OCI-LY7 (cell line): ENCODE data around the gene INSYN2A. TPM values are rescaled to one million over a fixed set of nuclear protein-coding genes. Genes with fewer than 3 reads are reported as not detected.

ENCODE experiments used
- BruUV-seq: library from RNA; stranded (reverse); fragments of 400-500 nt; replicated peaks from 2 replicates; lab custom pipeline; 2021; lab: Mats Ljungman, UMichigan
- CTCF ChIA-PET: fragments of 300-600 bp; sonication (Branson Sonifier 250); formaldehyde crosslinking; loops from one replicate; lab custom pipeline; 2022; ENCODE audit warnings: antibody characterized with exemption; ENCODE audit not compliant: unreplicated experiment; lab: Charles Lee
- POLR2A ChIA-PET: fragments of 300-600 bp; sonication (Branson Sonifier 250); formaldehyde crosslinking; loops from one replicate; lab custom pipeline; 2022; ENCODE audit warnings: antibody characterized with exemption; lab: Charles Lee
- DNase-seq: peaks from one replicate; pipeline ENCODE4 v3.0.0-alpha.2; 2015; ENCODE audit warnings: low spot score
- H2AFZ ChIP-seq: fragments of 200-600 bp; sonication (generic), shearing (Covaris generic); 2 replicates; pipeline ENCODE4 v1.6.1; 2014; ENCODE audit warnings: mild to moderate bottlenecking, antibody characterized with exemption, low read length, moderate library complexity
- H3K27ac ChIP-seq: fragments of 200-600 bp; sonication (generic); 2 replicates; pipeline ENCODE4 v1.5.1; 2014; ENCODE audit warnings: mixed run types, low read depth, mild to moderate bottlenecking, moderate library complexity, low read length, inconsistent platforms; ENCODE audit not compliant: poor library complexity, severe bottlenecking
- H3K36me3 ChIP-seq: fragments of 200-600 bp; sonication (generic); 2 replicates; pipeline ENCODE4 v1.6.1; 2014; ENCODE audit warnings: mild to moderate bottlenecking, antibody characterized with exemption, low read length, moderate library complexity, mixed read lengths; ENCODE audit not compliant: insufficient read depth
- H3K4me1 ChIP-seq: fragments of 200-600 bp; sonication (generic); 2 replicates; pipeline ENCODE4 v1.5.1; 2014; ENCODE audit warnings: mild to moderate bottlenecking, low read length; ENCODE audit not compliant: insufficient read depth, poor library complexity, severe bottlenecking
- H3K4me2 ChIP-seq: fragments of 200-600 bp; sonication (generic); 2 replicates; pipeline ENCODE4 v1.6.1; 2014; ENCODE audit warnings: mild to moderate bottlenecking, low read length
- H3K4me3 ChIP-seq: fragments of 200-600 bp; sonication (generic); 2 replicates; pipeline ENCODE4 v1.5.1; 2014; ENCODE audit warnings: mild to moderate bottlenecking, low read depth, low read length; ENCODE audit not compliant: poor library complexity, severe bottlenecking
- H3K79me2 ChIP-seq: fragments of 200-600 bp; sonication (generic); 2 replicates; pipeline ENCODE4 v1.6.1; 2016; ENCODE audit warnings: low read depth, mild to moderate bottlenecking, low read length, moderate library complexity, mixed read lengths; ENCODE audit not compliant: insufficient read depth
- H3K9me2 ChIP-seq: fragments of 200-600 bp; sonication (generic); 2 replicates; pipeline ENCODE4 v1.6.1; 2016; ENCODE audit warnings: mild to moderate bottlenecking, low read length, mixed read lengths; ENCODE audit not compliant: insufficient read depth
- H3K9me3 ChIP-seq: fragments of 200-600 bp; sonication (generic); 2 replicates; pipeline ENCODE4 v1.6.1; 2014; ENCODE audit warnings: mild to moderate bottlenecking, mixed run types, low read length, mixed read lengths
- H4K20me1 ChIP-seq: fragments of 200-600 bp; sonication (generic); 2 replicates; pipeline ENCODE4 v1.6.1; 2014; ENCODE audit warnings: mild to moderate bottlenecking, antibody characterized with exemption, low read length, moderate library complexity, mixed read lengths; ENCODE audit not compliant: insufficient read depth
- EZH2phosphoT487 ChIP-seq: fragments of 200-600 bp; sonication (generic); IDR thresholded peaks from 2 replicates; pipeline ENCODE4 v1.6.1; 2018; ENCODE audit warnings: low read depth, borderline replicate concordance, mild to moderate bottlenecking, mixed run types, antibody characterized with exemption, low read length, moderate library complexity, mixed read lengths
- intact Hi-C: fragments of 100-400 bp; cut with micrococcal nuclease; formaldehyde crosslinking; loops from one replicate; pipeline ENCODE4 v1.10.0; 2022; ENCODE audit not compliant: unreplicated experiment
- total RNA-seq, 2 experiments: library from RNA; depleted of rRNA in 1 of 2; stranded (reverse); fragments of >200 nt in 1 of 2; shearing (Covaris generic) in 1 of 2; gene quantifications; 2 replicates each; pipeline ENCODE4 v1.2.3, GENCODE V29; 2014 to 2022
- TF ChIP-seq, protein P1 (sequence below): fragments of 200-600 bp; sonication (generic); conservative IDR thresholded peaks from 2 replicates; pipeline ENCODE4 v1.5.1; 2014; ENCODE audit warnings: mild to moderate bottlenecking, antibody characterized with exemption, low read length, moderate library complexity, mixed read lengths

Gene INSYN2A
- total RNA-seq, 2 experiments from 2014 or later, result not detected

DNA sequence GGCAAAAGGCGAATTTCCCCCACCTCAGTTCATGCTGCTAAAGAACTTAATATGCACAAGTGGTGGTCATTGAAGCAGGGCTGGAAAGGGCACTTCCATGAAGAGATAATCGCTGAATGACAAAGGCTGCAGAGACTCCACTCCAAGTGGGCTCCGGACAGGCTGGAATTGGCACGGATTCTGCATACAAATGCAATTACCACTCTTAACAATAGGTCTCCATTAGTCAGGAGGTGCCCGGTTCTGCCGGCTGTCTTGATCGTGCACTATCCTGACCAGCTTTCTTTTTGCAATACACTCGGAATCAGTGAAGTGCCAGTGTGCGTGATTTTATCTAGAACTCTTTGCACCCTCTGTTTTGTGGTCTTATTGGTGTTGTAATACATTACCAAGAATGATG, 49.7 kb downstream of the INSYN2A start:
- CTCF ChIA-PET, result no interaction called here
- H3K79me2 ChIP-seq, result no peaks in the 10 kb centered on the region
- H3K27ac ChIP-seq, result no peak overlapping the region
- H3K36me3 ChIP-seq, result no peaks in the 10 kb centered on the region
- no peaks in the 10 kb centered on the region for H4K20me1 ChIP-seq
- no peak for DNase-seq
- H3K4me1 ChIP-seq, result no peaks in the 10 kb centered on the region
- no TSS peak for BruUV-seq
- POLR2A ChIA-PET, result no interaction called here
- no peaks in the 10 kb centered on the region for H3K9me2 ChIP-seq
- no peak overlapping the region for H2AFZ ChIP-seq
- TF ChIP-seq, protein P1, sequence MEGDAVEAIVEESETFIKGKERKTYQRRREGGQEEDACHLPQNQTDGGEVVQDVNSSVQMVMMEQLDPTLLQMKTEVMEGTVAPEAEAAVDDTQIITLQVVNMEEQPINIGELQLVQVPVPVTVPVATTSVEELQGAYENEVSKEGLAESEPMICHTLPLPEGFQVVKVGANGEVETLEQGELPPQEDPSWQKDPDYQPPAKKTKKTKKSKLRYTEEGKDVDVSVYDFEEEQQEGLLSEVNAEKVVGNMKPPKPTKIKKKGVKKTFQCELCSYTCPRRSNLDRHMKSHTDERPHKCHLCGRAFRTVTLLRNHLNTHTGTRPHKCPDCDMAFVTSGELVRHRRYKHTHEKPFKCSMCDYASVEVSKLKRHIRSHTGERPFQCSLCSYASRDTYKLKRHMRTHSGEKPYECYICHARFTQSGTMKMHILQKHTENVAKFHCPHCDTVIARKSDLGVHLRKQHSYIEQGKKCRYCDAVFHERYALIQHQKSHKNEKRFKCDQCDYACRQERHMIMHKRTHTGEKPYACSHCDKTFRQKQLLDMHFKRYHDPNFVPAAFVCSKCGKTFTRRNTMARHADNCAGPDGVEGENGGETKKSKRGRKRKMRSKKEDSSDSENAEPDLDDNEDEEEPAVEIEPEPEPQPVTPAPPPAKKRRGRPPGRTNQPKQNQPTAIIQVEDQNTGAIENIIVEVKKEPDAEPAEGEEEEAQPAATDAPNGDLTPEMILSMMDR, result no peak
- no peak for TF ChIP-seq EZH2phosphoT487
- H3K4me3 ChIP-seq, result no peak overlapping the region
- H3K9me3 ChIP-seq, result no peaks in the 10 kb centered on the region
- intact Hi-C loops, result no loop called here
- H3K4me2 ChIP-seq, result no peak overlapping the region
